AG04450 (cell line): ENCODE data around the gene C3orf80. TPM values are rescaled to one million over a fixed set of nuclear protein-coding genes. Genes with fewer than 3 reads are reported as not detected.
"Not testable (repeated sequence)": the region's sequence is repeated elsewhere in the genome, so short reads cannot be mapped to it uniquely, and the experiment has no call there.

Experiments used
- CTCF ChIA-PET: fragments of 300-600, 350-600 bp; formaldehyde crosslinking; extraction: SDS; loops from one replicate; lab custom pipeline; 2022; ENCODE audit warnings: antibody characterized with exemption, inconsistent platforms; lab: Charles Lee
- POLR2A ChIA-PET: fragments of 350-600 bp; formaldehyde crosslinking; extraction: SDS; loops from one replicate; lab custom pipeline; 2021; ENCODE audit warnings: antibody characterized with exemption, inconsistent platforms; lab: Yijun Ruan, JAX
- DNase-seq: peaks from one replicate; pipeline ENCODE4 v3.0.0-alpha.2; 2011; ENCODE audit warnings: low read depth, low spot score
- H3K27ac ChIP-seq: one replicate; pipeline ENCODE4 v1.5.1; 2012; ENCODE audit warnings: low read depth, low read length, control low read depth
- H3K27me3 ChIP-seq: one replicate; pipeline ENCODE4 v1.6.0; 2012; ENCODE audit warnings: low read length; ENCODE audit not compliant: control insufficient read depth, insufficient read depth
- H3K4me3 ChIP-seq: 2 replicates; pipeline ENCODE4 v1.5.1; 2011; ENCODE audit warnings: mild to moderate bottlenecking, low read depth, low read length, control low read depth
- H3K9me3 ChIP-seq: 2 replicates; pipeline ENCODE4 v1.5.1; 2012; ENCODE audit warnings: low read length; ENCODE audit not compliant: control insufficient read depth, insufficient read depth
- CTCF ChIP-seq: IDR thresholded peaks from 2 replicates; pipeline ENCODE4 v1.5.1; 2011; ENCODE audit warnings: low read depth, low read length, control low read depth, inconsistent platforms
- polyA plus RNA-seq: library from polyadenylated mRNA; depleted of rRNA; stranded (reverse); fragments of >200 nt; gene quantifications from 2 replicates; pipeline ENCODE4 v1.2.3, GENCODE V29; 2011

Gene C3orf80
- polyA plus RNA-seq, 1 experiment = not detected

GRCh38 chr3:160199108-160199507, 26.1 kb upstream of the C3orf80 start:
- H3K27me3 ChIP-seq = peaks cover 2% of the 10 kb centered on the region
- H3K9me3 ChIP-seq = no peaks in the 10 kb centered on the region
- H3K4me3 ChIP-seq = no peak overlapping the region
- CTCF ChIA-PET = no interaction called here
- TF ChIP-seq CTCF = no peak
- no peak for DNase-seq
- POLR2A ChIA-PET = no interaction called here
- H3K27ac ChIP-seq = no peak overlapping the region

- no peak overlapping the region for H3K4me3 ChIP-seq
- ChIA-PET CTCF (interaction anchor here (1.2 kb wide), 1 partner anchor 168 kb away, joined by 3 read pairs; no protein-coding TSS in a partner anchor), POLR2A (no interaction called here)
- DNase-seq = no peak
- peaks cover 2% of the 10 kb centered on the region for H3K27me3 ChIP-seq
- H3K27ac ChIP-seq = no peak overlapping the region
- TF ChIP-seq CTCF = no peak
- no peaks in the 10 kb centered on the region for H3K9me3 ChIP-seq
Measured at GRCh38 chr3:160200353-160200752, 24.9 kb upstream of the C3orf80 start.

GRCh38 chr3:160204396-160205011, 20.7 kb upstream of the C3orf80 start:
- DNase-seq, H3K27me3 ChIP-seq, H3K9me3 ChIP-seq, H3K4me3 ChIP-seq, H3K27ac ChIP-seq, POLR2A ChIA-PET: not testable (repeated sequence)
- CTCF ChIA-PET = interaction anchor here (1.0 kb wide), 1 partner anchor 41 kb away, joined by 3 read pairs; no protein-coding TSS in a partner anchor

- no peak for TF ChIP-seq CTCF
- no peak overlapping the region for H3K4me3 ChIP-seq
- H3K27me3 ChIP-seq = peaks cover 4% of the 10 kb centered on the region
- H3K27ac ChIP-seq = no peak overlapping the region
- CTCF ChIA-PET = interaction anchor here (1.0 kb wide), 1 partner anchor 42 kb away, joined by 3 read pairs; no protein-coding TSS in a partner anchor
- POLR2A ChIA-PET = no interaction called here
- H3K9me3 ChIP-seq = no peaks in the 10 kb centered on the region
- DNase-seq = no peak
Measured at GRCh38 chr3:160205606-160206005, 19.6 kb upstream of the C3orf80 start.

GRCh38 chr3:160210341-160210740, 14.9 kb upstream of the C3orf80 start:
- Histone ChIP-seq H3K27ac (no peak overlapping the region), H3K9me3 (no peaks in the 10 kb centered on the region), H3K4me3 (no peak overlapping the region), H3K27me3 (peaks cover 8% of the 10 kb centered on the region)
- TF ChIP-seq CTCF = no peak
- DNase-seq = no peak
- POLR2A ChIA-PET = no interaction called here
- CTCF ChIA-PET = interaction anchor here (0.6 to 2.3 kb wide), 14 partner anchors 8 to 405 kb away, joined by 3 to 32 read pairs (median 3); no protein-coding TSS in a partner anchor
